Endodermal cell (in vitro differentiated cells): Measurements from ENCODE around the gene PARVB. TPM values are rescaled to one million over a fixed set of nuclear protein-coding genes. Genes with fewer than 3 reads are reported as not detected.
A peak's percentile ranks its signal among the peaks of the same experiment; 100 is the strongest.

Experiments
- DNase-seq: peaks from one replicate; pipeline ENCODE4 v3.0.0-alpha.2; 2017
- H3K27ac ChIP-seq: 2 replicates; pipeline ENCODE4 v1.5.1; 2013; ENCODE audit warnings: mild to moderate bottlenecking, low read depth, low read length, moderate library complexity
- H3K27me3 ChIP-seq: 2 replicates; pipeline ENCODE4 v1.6.1; 2013; ENCODE audit warnings: mild to moderate bottlenecking, low read length, moderate library complexity; ENCODE audit not compliant: insufficient read depth, control insufficient read depth, poor library complexity, severe bottlenecking
- H3K36me3 ChIP-seq: 2 replicates; pipeline ENCODE4 v1.7.0; 2013; ENCODE audit warnings: mild to moderate bottlenecking, low read length, moderate library complexity; ENCODE audit not compliant: control insufficient read depth, insufficient read depth
- H3K4me1 ChIP-seq: one replicate; pipeline ENCODE4 v1.7.0; 2013; ENCODE audit warnings: low read length; ENCODE audit not compliant: control insufficient read depth, insufficient read depth
- H3K4me3 ChIP-seq: 2 replicates; pipeline ENCODE4 v1.5.1; 2013; ENCODE audit warnings: mild to moderate bottlenecking, low read length, moderate library complexity
- H3K9ac ChIP-seq: 2 replicates; pipeline ENCODE4 v1.6.1; 2013; ENCODE audit warnings: mild to moderate bottlenecking, low read length, moderate library complexity; ENCODE audit not compliant: poor library complexity, severe bottlenecking; ENCODE audit errors: extremely low read depth
- H3K9me3 ChIP-seq: 2 replicates; pipeline ENCODE4 v1.6.1; 2013; ENCODE audit warnings: mild to moderate bottlenecking, low read length, moderate library complexity; ENCODE audit not compliant: control insufficient read depth
- H3K27ac Mint-ChIP-seq: 2 replicates; pipeline ENCODE4 v1.8.0; 2020; ENCODE audit warnings: mixed read lengths
- H3K27me3 Mint-ChIP-seq: 2 replicates; pipeline ENCODE4 v1.8.0; 2021; ENCODE audit warnings: mild to moderate bottlenecking, mixed read lengths; ENCODE audit not compliant: insufficient read depth
- H3K36me3 Mint-ChIP-seq: 2 replicates; pipeline ENCODE4 v1.8.0; 2020; ENCODE audit warnings: low read depth, mixed read lengths
- H3K4me1 Mint-ChIP-seq: 2 replicates; pipeline ENCODE4 v1.8.0; 2020; ENCODE audit warnings: mixed read lengths
- H3K4me3 Mint-ChIP-seq: 2 replicates; pipeline ENCODE4 v1.8.0; 2020; ENCODE audit warnings: mild to moderate bottlenecking, moderate library complexity, mixed read lengths
- H3K9me3 Mint-ChIP-seq: 2 replicates; pipeline ENCODE4 v1.8.0; 2020; ENCODE audit warnings: mild to moderate bottlenecking, mixed read lengths
- WGBS, 2 experiments: methylation state at CpG; one replicate each; pipeline versions ENCODE4 v1.1.5 to v1.1.7; 2013; ENCODE audit warnings: missing lambda C conversion rate in 2 of 2, mixed read lengths in 1 of 2; ENCODE audit not compliant: insufficient coverage in 1 of 2, insufficient read length in 1 of 2; 5-methylcytosine and 5-hydroxymethylcytosine counted together
- long read RNA-seq, 4 experiments: library from polyadenylated mRNA in 2 of 4; library from RNA in 1 of 4; library from capped mRNA in 1 of 4; stranded (forward) in 3 of 4; unstranded in 1 of 4; transcript quantifications; one replicate each; pipeline ENCODE4 v2.0.0, GENCODE V29; 2020 to 2021; ENCODE audit warnings: inconsistent platforms in 1 of 4
- polyA plus RNA-seq, 2 experiments: library from polyadenylated mRNA; stranded (reverse); fragments of 50-300 nt; gene quantifications; one replicate each; pipeline ENCODE4 v1.2.3, GENCODE V29; 2013
- total RNA-seq, 2 donors: library from RNA; stranded (reverse); fragmentation: NEBNext Ultra II Directional in 1 of 2; extraction: Animal tissue kit (Norgen Biotek cat#: 25700) in 1 of 2; gene quantifications; 2 replicates in 1 of 2; 3 replicates in 1 of 2; pipeline ENCODE4 v1.2.1, GENCODE V29; 2021
- TF ChIP-seq, protein P1 (sequence below): fragments of 200-600 bp; sonication (generic); conservative IDR thresholded peaks from 2 replicates; pipeline ENCODE4 v1.5.0; 2021; ENCODE audit warnings: antibody characterized with exemption, mild to moderate bottlenecking

PARVB gene, protein sequence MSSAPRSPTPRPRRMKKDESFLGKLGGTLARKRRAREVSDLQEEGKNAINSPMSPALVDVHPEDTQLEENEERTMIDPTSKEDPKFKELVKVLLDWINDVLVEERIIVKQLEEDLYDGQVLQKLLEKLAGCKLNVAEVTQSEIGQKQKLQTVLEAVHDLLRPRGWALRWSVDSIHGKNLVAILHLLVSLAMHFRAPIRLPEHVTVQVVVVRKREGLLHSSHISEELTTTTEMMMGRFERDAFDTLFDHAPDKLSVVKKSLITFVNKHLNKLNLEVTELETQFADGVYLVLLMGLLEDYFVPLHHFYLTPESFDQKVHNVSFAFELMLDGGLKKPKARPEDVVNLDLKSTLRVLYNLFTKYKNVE
- total RNA-seq, result 10 to 100 TPM; 29.6 to 32.3 TPM
- polyA plus RNA-seq (2013, experiment 1 of 2), result 12.6 TPM
- 9.5 TPM for polyA plus RNA-seq (2013, experiment 2 of 2)
- long read RNA-seq, experiment 1, full-length matches to known transcripts, result 2 of 12 reads
- long read RNA-seq, experiment 1, partial matches to known transcripts, result 4 of 12 reads
- long read RNA-seq, experiment 1, other reads (novel, unspliced or antisense), result 6 of 12 reads
- long read RNA-seq, experiment 2, full-length matches to known transcripts, result 22 of 34 reads
- long read RNA-seq, experiment 2, partial matches to known transcripts, result 2 of 34 reads
- long read RNA-seq, experiment 2, other reads (novel, unspliced or antisense), result 10 of 34 reads
- long read RNA-seq, experiment 3, full-length matches to known transcripts, result 5 of 8 reads
- long read RNA-seq, experiment 3, partial matches to known transcripts, result 1 of 8 reads
- long read RNA-seq, experiment 3, other reads (novel, unspliced or antisense), result 2 of 8 reads
- long read RNA-seq, experiment 4, full-length matches to known transcripts, result 1 of 1 reads
- long read RNA-seq, experiment 4, partial matches to known transcripts, result 0 of 1 reads
- long read RNA-seq, experiment 4, other reads (novel, unspliced or antisense), result 0 of 1 reads

DNA sequence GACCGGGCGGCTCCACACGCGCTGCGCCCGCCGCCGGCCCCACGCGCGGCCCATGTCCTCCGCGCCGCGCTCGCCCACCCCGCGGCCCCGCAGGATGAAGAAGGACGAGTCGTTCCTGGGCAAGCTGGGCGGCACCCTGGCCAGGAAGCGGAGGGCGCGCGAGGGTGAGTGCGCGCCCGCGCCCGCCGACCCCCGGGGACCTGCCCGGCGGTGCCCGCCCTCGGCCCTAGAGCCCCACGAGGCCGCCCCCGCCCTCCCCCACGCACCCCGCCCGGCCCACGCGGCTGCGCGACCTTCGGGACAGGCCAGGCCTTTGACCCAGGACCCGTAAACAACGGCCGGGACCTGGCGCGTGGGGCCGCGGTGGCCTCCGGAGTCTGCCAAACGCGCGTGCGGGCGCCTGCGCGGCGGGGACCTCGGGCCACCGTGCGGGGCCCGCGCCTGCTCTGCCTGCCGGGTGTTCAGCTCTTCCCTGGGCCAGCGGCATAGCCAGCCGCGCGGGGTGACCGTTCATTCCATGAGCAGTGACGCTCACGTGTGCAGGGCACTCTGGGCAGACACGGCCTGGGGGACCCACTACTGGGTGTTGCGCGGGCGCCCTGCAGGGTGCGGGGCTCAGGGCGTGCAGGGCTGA lies at the start of gene PARVB:
TSS of gene PARVB (plus strand) at position 15 of the 634 bp plus-strand sequence. CDS start at position 53, 38 bp downstream.
- H3K27ac Mint-ChIP-seq, result peak within 1 kb of the TSS; percentile 77
- DNase-seq, result peak; percentile 66
- peak within 1 kb of the TSS; percentile 65 for H3K4me3 Mint-ChIP-seq
- TF ChIP-seq, protein P1, sequence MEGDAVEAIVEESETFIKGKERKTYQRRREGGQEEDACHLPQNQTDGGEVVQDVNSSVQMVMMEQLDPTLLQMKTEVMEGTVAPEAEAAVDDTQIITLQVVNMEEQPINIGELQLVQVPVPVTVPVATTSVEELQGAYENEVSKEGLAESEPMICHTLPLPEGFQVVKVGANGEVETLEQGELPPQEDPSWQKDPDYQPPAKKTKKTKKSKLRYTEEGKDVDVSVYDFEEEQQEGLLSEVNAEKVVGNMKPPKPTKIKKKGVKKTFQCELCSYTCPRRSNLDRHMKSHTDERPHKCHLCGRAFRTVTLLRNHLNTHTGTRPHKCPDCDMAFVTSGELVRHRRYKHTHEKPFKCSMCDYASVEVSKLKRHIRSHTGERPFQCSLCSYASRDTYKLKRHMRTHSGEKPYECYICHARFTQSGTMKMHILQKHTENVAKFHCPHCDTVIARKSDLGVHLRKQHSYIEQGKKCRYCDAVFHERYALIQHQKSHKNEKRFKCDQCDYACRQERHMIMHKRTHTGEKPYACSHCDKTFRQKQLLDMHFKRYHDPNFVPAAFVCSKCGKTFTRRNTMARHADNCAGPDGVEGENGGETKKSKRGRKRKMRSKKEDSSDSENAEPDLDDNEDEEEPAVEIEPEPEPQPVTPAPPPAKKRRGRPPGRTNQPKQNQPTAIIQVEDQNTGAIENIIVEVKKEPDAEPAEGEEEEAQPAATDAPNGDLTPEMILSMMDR, result no peak
- H3K9me3 Mint-ChIP-seq, result no peaks in the 10 kb centered on the region
- WGBS, 2 experiments, result 16 to 28% methylated on average over 45 to 83 of the region's 83 CpGs
- H3K9ac ChIP-seq, result peak within 1 kb of the TSS; percentile 34
- no peak within 1 kb of the TSS for H3K27ac ChIP-seq
- H3K4me1 ChIP-seq, result no peaks in the 10 kb centered on the region
- H3K4me3 ChIP-seq, result peak within 1 kb of the TSS; percentile 72
- peaks cover 6% of the 10 kb centered on the region for H3K27me3 Mint-ChIP-seq
- H3K9me3 ChIP-seq, result no peaks in the 10 kb centered on the region
- H3K27me3 ChIP-seq, result no peaks in the 10 kb centered on the region
- no peaks in the 10 kb centered on the region for H3K36me3 Mint-ChIP-seq
- peaks cover 26% of the 10 kb centered on the region for H3K4me1 Mint-ChIP-seq
- H3K36me3 ChIP-seq, result no peaks in the 10 kb centered on the region

DNA sequence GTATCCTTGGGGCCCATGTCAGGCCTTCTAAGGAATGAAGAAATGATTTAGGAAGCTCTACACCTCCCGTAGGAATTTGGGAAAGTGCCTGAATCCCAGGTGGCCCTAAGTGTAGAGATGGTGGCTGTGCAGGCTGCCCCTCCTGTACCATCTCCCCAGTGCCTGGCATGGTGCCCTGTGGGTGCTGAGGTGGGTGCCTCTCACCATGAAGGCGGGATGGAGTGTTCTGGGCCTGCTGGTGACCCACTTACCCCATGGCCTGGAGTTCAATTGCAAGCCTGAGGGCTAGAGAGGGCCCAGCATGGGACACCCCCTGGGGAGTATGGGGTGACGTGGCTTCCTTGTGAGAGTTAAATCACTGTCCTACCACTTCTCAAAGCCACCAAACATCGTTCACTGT lies 49.1 kb upstream of the PARVB start:
- Histone ChIP-seq H3K27ac (no peak overlapping the region), H3K4me1 (no peaks in the 10 kb centered on the region), H3K9me3 (no peaks in the 10 kb centered on the region), H3K27me3 (no peaks in the 10 kb centered on the region), H3K36me3 (peaks cover 81% of the 10 kb centered on the region), H3K9ac (no peak overlapping the region), H3K4me3 (no peak overlapping the region)
- TF ChIP-seq, protein P1, result no peak
- Mint-ChIP-seq H3K27ac (no peak overlapping the region), H3K4me1 (no peaks in the 10 kb centered on the region), H3K36me3 (peaks cover 65% of the 10 kb centered on the region), H3K4me3 (no peak overlapping the region), H3K27me3 (no peaks in the 10 kb centered on the region), H3K9me3 (no peaks in the 10 kb centered on the region)
- DNase-seq, result no peak
- 72 to 100% methylated on average over 2 to 4 of the region's 4 CpGs for WGBS, 2 experiments
